Measurements from ENCODE around the gene SELENOS. TPM values are rescaled to one million over a fixed set of nuclear protein-coding genes. Genes with fewer than 3 reads are reported as not detected.
A peak's percentile ranks its signal among the peaks of the same experiment; 100 is the strongest.

Gene SELENOS
- total RNA-seq, 2 experiments from 2014 or later: 30.9 to 31.7 TPM

- CTCF ChIA-PET: interaction anchor here (3.6 kb wide), 1 partner anchor 16 kb away, joined by 25 read pairs; no protein-coding TSS in a partner anchor
- no peaks in the 10 kb centered on the region for H3K27me3 Mint-ChIP-seq
- no peak for DNase-seq
- POLR2A ChIA-PET: no interaction called here
- no peak overlapping the region for H3K27ac Mint-ChIP-seq
- intact Hi-C loops (cut with micrococcal nuclease): no loop called here
- H3K4me3 Mint-ChIP-seq: no peak overlapping the region
- H3K9me3 Mint-ChIP-seq: no peaks in the 10 kb centered on the region
- no peaks in the 10 kb centered on the region for H3K36me3 Mint-ChIP-seq
- peaks cover 11% of the 10 kb centered on the region for H3K4me1 Mint-ChIP-seq (ENCODE audit: low read depth)
Measured at GRCh38 chr15:101318147-101318819, 41.0 kb upstream of the SELENOS start.

- no peaks in the 10 kb centered on the region for H3K36me3 Mint-ChIP-seq
- H3K27ac Mint-ChIP-seq: no peak overlapping the region
- no peak for DNase-seq
- H3K4me3 Mint-ChIP-seq: no peak overlapping the region
- POLR2A ChIA-PET: no interaction called here
- intact Hi-C loops (cut with micrococcal nuclease): no loop called here
- no peaks in the 10 kb centered on the region for H3K27me3 Mint-ChIP-seq
- CTCF ChIA-PET: no interaction called here
- H3K4me1 Mint-ChIP-seq (ENCODE audit: low read depth): peaks cover 11% of the 10 kb centered on the region
- no peaks in the 10 kb centered on the region for H3K9me3 Mint-ChIP-seq
Measured at GRCh38 chr15:101317336-101317872, 40.1 kb upstream of the SELENOS start.

GRCh38 chr15:101316529-101316928 is 39.2 kb upstream of the SELENOS start:
- intact Hi-C loops (cut with micrococcal nuclease): no loop called here
- ChIA-PET CTCF (interaction anchor here (1.0 kb wide), 1 partner anchor 28 kb away, joined by 3 read pairs; no protein-coding TSS in a partner anchor), POLR2A (no interaction called here)
- no peaks in the 10 kb centered on the region for H3K9me3 Mint-ChIP-seq
- no peak overlapping the region for H3K27ac Mint-ChIP-seq
- no peaks in the 10 kb centered on the region for H3K27me3 Mint-ChIP-seq
- DNase-seq: no peak
- H3K4me1 Mint-ChIP-seq (ENCODE audit: low read depth): peaks cover 11% of the 10 kb centered on the region
- no peak overlapping the region for H3K4me3 Mint-ChIP-seq
- no peaks in the 10 kb centered on the region for H3K36me3 Mint-ChIP-seq

GRCh38 chr15:101315736-101316135 is 38.5 kb upstream of the SELENOS start:
- H3K27ac Mint-ChIP-seq: no peak overlapping the region
- no peak overlapping the region for H3K4me3 Mint-ChIP-seq
- H3K9me3 Mint-ChIP-seq: no peaks in the 10 kb centered on the region
- intact Hi-C loops (cut with micrococcal nuclease): no loop called here
- H3K36me3 Mint-ChIP-seq: no peaks in the 10 kb centered on the region
- H3K4me1 Mint-ChIP-seq (ENCODE audit: low read depth): peaks cover 7% of the 10 kb centered on the region
- DNase-seq: no peak
- H3K27me3 Mint-ChIP-seq: no peaks in the 10 kb centered on the region
- ChIA-PET CTCF (no interaction called here), POLR2A (no interaction called here)

GRCh38 chr15:101314336-101315125 is 37.2 kb upstream of the SELENOS start:
- Mint-ChIP-seq H3K4me1 (ENCODE audit: low read depth) (no peaks in the 10 kb centered on the region), H3K36me3 (no peaks in the 10 kb centered on the region), H3K9me3 (no peaks in the 10 kb centered on the region), H3K4me3 (no peak overlapping the region), H3K27me3 (no peaks in the 10 kb centered on the region), H3K27ac (no peak overlapping the region)
- ChIA-PET CTCF (interaction anchor here (1.5 kb wide), 1 partner anchor 327 kb away, joined by 3 read pairs; no protein-coding TSS in a partner anchor), POLR2A (no interaction called here)
- intact Hi-C loops (cut with micrococcal nuclease): no loop called here
- DNase-seq: no peak

GRCh38 chr15:101313041-101313761 is 35.9 kb upstream of the SELENOS start:
- Mint-ChIP-seq H3K9me3 (no peaks in the 10 kb centered on the region), H3K4me1 (ENCODE audit: low read depth) (no peaks in the 10 kb centered on the region), H3K36me3 (no peaks in the 10 kb centered on the region), H3K27ac (no peak overlapping the region), H3K27me3 (no peaks in the 10 kb centered on the region), H3K4me3 (no peak overlapping the region)
- intact Hi-C loops (cut with micrococcal nuclease): no loop called here
- DNase-seq: no peak
- ChIA-PET CTCF (interaction anchor here (1.5 kb wide), 1 partner anchor 329 kb away, joined by 3 read pairs; no protein-coding TSS in a partner anchor), POLR2A (no interaction called here)

- no peaks in the 10 kb centered on the region for H3K4me1 Mint-ChIP-seq (ENCODE audit: low read depth)
- H3K4me3 Mint-ChIP-seq: no peak overlapping the region
- H3K9me3 Mint-ChIP-seq: no peaks in the 10 kb centered on the region
- DNase-seq: no peak
- CTCF ChIA-PET: no interaction called here
- H3K27ac Mint-ChIP-seq: no peak overlapping the region
- H3K36me3 Mint-ChIP-seq: no peaks in the 10 kb centered on the region
- POLR2A ChIA-PET: no interaction called here
- intact Hi-C loops (cut with micrococcal nuclease): no loop called here
- no peaks in the 10 kb centered on the region for H3K27me3 Mint-ChIP-seq
Measured at GRCh38 chr15:101310508-101310907, 33.2 kb upstream of the SELENOS start.

- Mint-ChIP-seq H3K36me3 (no peaks in the 10 kb centered on the region), H3K4me3 (no peak overlapping the region), H3K27me3 (no peaks in the 10 kb centered on the region), H3K4me1 (ENCODE audit: low read depth) (no peaks in the 10 kb centered on the region), H3K9me3 (no peaks in the 10 kb centered on the region), H3K27ac (no peak overlapping the region)
- intact Hi-C loops (cut with micrococcal nuclease): no loop called here
- POLR2A ChIA-PET: no interaction called here
- CTCF ChIA-PET: no interaction called here
- DNase-seq: no peak
Measured at GRCh38 chr15:101310161-101310480, 32.8 kb upstream of the SELENOS start.

- POLR2A ChIA-PET: no interaction called here
- CTCF ChIA-PET: no interaction called here
Measured at GRCh38 chr15:101309436-101310160, 32.3 kb upstream of the SELENOS start.

GRCh38 chr15:101308604-101309435 is 31.5 kb upstream of the SELENOS start:
- Mint-ChIP-seq H3K4me3 (no peak overlapping the region), H3K9me3 (no peaks in the 10 kb centered on the region), H3K27me3 (no peaks in the 10 kb centered on the region), H3K36me3 (no peaks in the 10 kb centered on the region), H3K27ac (no peak overlapping the region), H3K4me1 (ENCODE audit: low read depth) (no peaks in the 10 kb centered on the region)
- CTCF ChIA-PET: interaction anchor here (0.7 kb wide), 1 partner anchor 333 kb away, joined by 3 read pairs; no protein-coding TSS in a partner anchor
- POLR2A ChIA-PET: no interaction called here
- DNase-seq: no peak
- intact Hi-C loops (cut with micrococcal nuclease): no loop called here

More at GRCh38 chr15:101309436-101310160, 32.3 kb upstream of the SELENOS start:
- Mint-ChIP-seq H3K4me3 (no peak overlapping the region), H3K9me3 (no peaks in the 10 kb centered on the region), H3K4me1 (ENCODE audit: low read depth) (no peaks in the 10 kb centered on the region), H3K36me3 (no peaks in the 10 kb centered on the region), H3K27ac (no peak overlapping the region), H3K27me3 (no peaks in the 10 kb centered on the region)
- intact Hi-C loops (cut with micrococcal nuclease): no loop called here
- DNase-seq: no peak

GRCh38 chr15:101307897-101308603 is 30.8 kb upstream of the SELENOS start:
- intact Hi-C loops (cut with micrococcal nuclease): no loop called here
- ChIA-PET CTCF (interaction anchor here (0.7 kb wide), 1 partner anchor 333 kb away, joined by 3 read pairs; no protein-coding TSS in a partner anchor), POLR2A (no interaction called here)
- H3K36me3 Mint-ChIP-seq: no peaks in the 10 kb centered on the region
- H3K9me3 Mint-ChIP-seq: no peaks in the 10 kb centered on the region
- no peaks in the 10 kb centered on the region for H3K4me1 Mint-ChIP-seq (ENCODE audit: low read depth)
- DNase-seq: peak; percentile 2
- no peak overlapping the region for H3K4me3 Mint-ChIP-seq
- H3K27me3 Mint-ChIP-seq: no peaks in the 10 kb centered on the region
- H3K27ac Mint-ChIP-seq: no peak overlapping the region

Measured in activated CD4-positive, alpha-beta memory T cell treated with anti-CD3 and anti-CD28 coated beads for 36 hours (primary cell).